Sigmoid colon (tissue), 7 donors: Measurements from ENCODE around the gene USP40. TPM values are rescaled to one million over a fixed set of nuclear protein-coding genes. Genes with fewer than 3 reads are reported as not detected.

Source experiments
- DNase-seq: peaks from one replicate; pipeline ENCODE4 v3.0.0-alpha.2; 2019
- H3K27ac ChIP-seq, 4 donors: fragments of 200-600 bp; sonication (generic); one replicate each; pipeline ENCODE4 v1.5.1; 2016 to 2019; ENCODE audit warnings: mild to moderate bottlenecking in 1 of 4
- H3K27me3 ChIP-seq, 3 donors: fragments of 200-600 bp; sonication (generic); one replicate each; pipeline ENCODE4 v1.5.1; 2019; ENCODE audit warnings: mild to moderate bottlenecking in 1 of 3
- H3K36me3 ChIP-seq, 4 donors: fragments of 200-600 bp; sonication (generic); one replicate each; pipeline ENCODE4 v1.5.1; 2016 to 2019
- H3K4me1 ChIP-seq, 4 donors: fragments of 200-600 bp; sonication (generic); one replicate each; pipeline ENCODE4 v1.5.1; 2017 to 2019
- H3K4me3 ChIP-seq, 4 donors: fragments of 200-600 bp; sonication (generic); one replicate each; pipeline ENCODE4 v1.5.1; 2017 to 2019; ENCODE audit warnings: mild to moderate bottlenecking in 2 of 4, moderate library complexity in 1 of 4
- H3K9me3 ChIP-seq, 4 donors: fragments of 200-600 bp in 3 of 4; sonication (generic) in 3 of 4; one replicate each; pipeline versions ENCODE4 v1.5.1 to v1.6.1; 2013 to 2019
- CTCF ChIP-seq, 4 experiments: fragments of 450-650 bp in 3 of 4; fragments of 200-600 bp in 1 of 4; IDR thresholded peaks; one replicate each; pipeline ENCODE4 v1.5.1; 2016 to 2019; ENCODE audit warnings: antibody characterized with exemption in 4 of 4, mild to moderate bottlenecking in 3 of 4, moderate library complexity in 2 of 4
- EP300 ChIP-seq, 4 donors: sonication (generic); formaldehyde crosslinking; IDR thresholded peaks; one replicate each; pipeline ENCODE4 v1.6.1; 2017; ENCODE audit warnings: antibody characterized with exemption in 4 of 4
- POLR2A ChIP-seq, 2 donors: fragments of 450-650 bp; IDR thresholded peaks; one replicate each; pipeline ENCODE4 v1.6.1; 2016; ENCODE audit warnings: antibody characterized with exemption in 2 of 2, mild to moderate bottlenecking in 2 of 2, moderate library complexity in 2 of 2
- POLR2AphosphoS5 ChIP-seq, 4 donors: sonication (generic); formaldehyde crosslinking; IDR thresholded peaks; one replicate each; pipeline ENCODE4 v1.6.1; 2017; ENCODE audit warnings: antibody characterized with exemption in 4 of 4
- WGBS, 2 donors: extraction: QIAGEN DNeasy Blood & Tissue Kit; methylation state at CpG; one replicate each; pipeline ENCODE4 v1.1.7; 2013; 5-methylcytosine and 5-hydroxymethylcytosine counted together
- intact Hi-C: fragments of 100-400 bp; cut with DNase I; formaldehyde crosslinking; loops from one replicate; pipeline ENCODE4 v1.15.1; 2023
- polyA plus RNA-seq, 3 donors: library from polyadenylated mRNA; stranded (reverse); fragments of 200-250 nt; gene quantifications; one replicate each; pipeline ENCODE4 v1.2.3, GENCODE V29; 2013
- total RNA-seq, 4 donors: library from RNA; depleted of rRNA; stranded (reverse); fragments of >200 nt; gene quantifications; one replicate each; pipeline ENCODE4 v1.1.0, GENCODE V29; 2016
- donor health status: healthy with polysubstance abuse.
- donor health status: Bipolar disorder and iron deficiency.
- donor health status: healthy.

The USP40 gene
- total and polyA plus RNA-seq, 7 donors, result 9.6 to 34.5 (median 23.4) TPM

- peaks cover 25 to 100% (median 56%) of the 10 kb centered on the region in 4 donors for H3K36me3 ChIP-seq
- no peak overlapping the region for H3K27ac ChIP-seq
- no peaks in the 10 kb centered on the region for H3K9me3 ChIP-seq
- DNase-seq, result peak; percentile 40
- WGBS, 2 donors, result 96 to 98% methylated on average over 21 of the region's 21 CpGs
- H3K27me3 ChIP-seq, result no peaks in the 10 kb centered on the region
- intact Hi-C loops, result no loop called here
- TF ChIP-seq POLR2AphosphoS5 (IDR thresholded peaks at IDR 0.05), result no peak
- H3K4me1 ChIP-seq, result no peaks in the 10 kb centered on the region
- no peak overlapping the region for H3K4me3 ChIP-seq
Observed at GRCh38 chr2:233462826-233463470, 103.6 kb downstream of the USP40 start.

- no peak overlapping the region for H3K27ac ChIP-seq
- 96 to 97% methylated on average over 25 of the region's 25 CpGs for WGBS, 2 donors
- no peaks in the 10 kb centered on the region for H3K9me3 ChIP-seq
- TF ChIP-seq POLR2AphosphoS5 (IDR thresholded peaks at IDR 0.05) (no peak), CTCF (IDR thresholded peaks at IDR 0.05) (no peak), EP300 (IDR thresholded peaks at IDR 0.05) (no peak), POLR2A (IDR thresholded peaks at IDR 0.05) (no peak)
- no peak for DNase-seq
- H3K4me3 ChIP-seq, result no peak overlapping the region
- H3K27me3 ChIP-seq, result no peaks in the 10 kb centered on the region
- H3K36me3 ChIP-seq, result peaks cover 24 to 100% (median 57%) of the 10 kb centered on the region in 4 donors
- intact Hi-C loops, result no loop called here
- H3K4me1 ChIP-seq, result no peaks in the 10 kb centered on the region
Observed at GRCh38 chr2:233462202-233462785, 104.3 kb downstream of the USP40 start.

GRCh38 chr2:233461481-233461891, 105.1 kb downstream of the USP40 start:
- DNase-seq, result no peak
- H3K27ac ChIP-seq, result no peak overlapping the region
- WGBS, 2 donors, result 66 to 85% methylated on average over 8 of the region's 8 CpGs
- peaks cover 18 to 100% (median 60%) of the 10 kb centered on the region in 4 donors for H3K36me3 ChIP-seq
- H3K4me1 ChIP-seq, result no peaks in the 10 kb centered on the region
- no peaks in the 10 kb centered on the region for H3K9me3 ChIP-seq
- H3K4me3 ChIP-seq, result no peak overlapping the region
- intact Hi-C loops, result no loop called here
- TF ChIP-seq CTCF (IDR thresholded peaks at IDR 0.05) (no peak), POLR2A (IDR thresholded peaks at IDR 0.05) (no peak), EP300 (IDR thresholded peaks at IDR 0.05) (no peak), POLR2AphosphoS5 (IDR thresholded peaks at IDR 0.05) (no peak)
- H3K27me3 ChIP-seq, result no peaks in the 10 kb centered on the region

- H3K27ac ChIP-seq, result no peak overlapping the region
- TF ChIP-seq POLR2AphosphoS5 (IDR thresholded peaks at IDR 0.05) (no peak), EP300 (IDR thresholded peaks at IDR 0.05) (no peak), POLR2A (IDR thresholded peaks at IDR 0.05) (no peak), CTCF (IDR thresholded peaks at IDR 0.05) (no peak)
- H3K4me3 ChIP-seq, result no peak overlapping the region
- no peak for DNase-seq
- H3K27me3 ChIP-seq, result no peaks in the 10 kb centered on the region
- H3K9me3 ChIP-seq, result no peaks in the 10 kb centered on the region
- no peaks in the 10 kb centered on the region for H3K4me1 ChIP-seq
- peaks cover 18 to 100% (median 62%) of the 10 kb centered on the region in 4 donors for H3K36me3 ChIP-seq
- 22 to 67% methylated on average over 32 of the region's 32 CpGs for WGBS, 2 donors
- intact Hi-C loops, result no loop called here
Observed at GRCh38 chr2:233460726-233461441, 105.7 kb downstream of the USP40 start.

GRCh38 chr2:233459426-233459825, 107.2 kb downstream of the USP40 start:
- Histone ChIP-seq H3K27me3 (no peaks in the 10 kb centered on the region), H3K9me3 (no peaks in the 10 kb centered on the region), H3K4me3 (no peak overlapping the region), H3K36me3 (peaks cover 18 to 100% (median 67%) of the 10 kb centered on the region in 4 donors), H3K27ac (no peak overlapping the region), H3K4me1 (no peaks in the 10 kb centered on the region)
- TF ChIP-seq POLR2A (IDR thresholded peaks at IDR 0.05) (no peak), EP300 (IDR thresholded peaks at IDR 0.05) (no peak), POLR2AphosphoS5 (IDR thresholded peaks at IDR 0.05) (no peak), CTCF (IDR thresholded peaks at IDR 0.05) (no peak)
- DNase-seq, result no peak
- 94 to 97% methylated on average over 10 of the region's 10 CpGs for WGBS, 2 donors
- intact Hi-C loops, result no loop called here
